GM19193 (cell line): Measurements from ENCODE around the gene ARF1.

Experiments
- POLR2A ChIP-seq: IDR thresholded peaks from 4 replicates; pipeline ENCODE4 v1.6.1; 2011; ENCODE audit not compliant: insufficient read depth, insufficient read length; ENCODE audit errors: extremely low read depth

ARF1 gene

GRCh38 chr1:228108742-228109072 lies 26.2 kb downstream of the ARF1 start:
- TF ChIP-seq POLR2A = no peak

GRCh38 chr1:228109073-228109961 lies 26.8 kb downstream of the ARF1 start, which contains the start of gene MRPL55:
TSS of gene MRPL55 (minus strand) at chr1:228109299. CDS start at chr1:228108260, 1,039 bp downstream.
- TF ChIP-seq POLR2A = peak; percentile 93

GRCh38 chr1:228109962-228110488 lies 27.5 kb downstream of the ARF1 start:
- no peak for TF ChIP-seq POLR2A

GRCh38 chr1:228110556-228110955 lies 28.0 kb downstream of the ARF1 start:
- no peak for TF ChIP-seq POLR2A

GRCh38 chr1:228112167-228112566 lies 29.7 kb downstream of the ARF1 start:
- TF ChIP-seq POLR2A = no peak

GRCh38 chr1:228112617-228113016 lies 30.1 kb downstream of the ARF1 start:
- TF ChIP-seq POLR2A = no peak

- TF ChIP-seq POLR2A = no peak
Measured at GRCh38 chr1:228114827-228115226, 32.3 kb downstream of the ARF1 start.

- no peak for TF ChIP-seq POLR2A
Measured at GRCh38 chr1:228117335-228117734, 34.8 kb downstream of the ARF1 start.

GRCh38 chr1:228118040-228118439 lies 35.5 kb downstream of the ARF1 start:
- no peak for TF ChIP-seq POLR2A

GRCh38 chr1:228120351-228120750 lies 37.8 kb downstream of the ARF1 start:
- TF ChIP-seq POLR2A = no peak

- no peak for TF ChIP-seq POLR2A
Measured at GRCh38 chr1:228120857-228121489, 38.5 kb downstream of the ARF1 start.

- TF ChIP-seq POLR2A = no peak
Measured at GRCh38 chr1:228122921-228123441, 40.5 kb downstream of the ARF1 start.

GRCh38 chr1:228123505-228123904 lies 41.0 kb downstream of the ARF1 start:
- no peak for TF ChIP-seq POLR2A

- no peak for TF ChIP-seq POLR2A
Measured at GRCh38 chr1:228125185-228125584, 42.7 kb downstream of the ARF1 start.

- no peak for TF ChIP-seq POLR2A
Measured at GRCh38 chr1:228131766-228132165, 49.3 kb downstream of the ARF1 start.
